GM18517 (cell line): ENCODE measurements around the gene COPB2.
A peak's percentile ranks its signal among the peaks of the same experiment; 100 is the strongest.
"Not testable (repeated sequence)": the region's sequence is repeated elsewhere in the genome, so short reads cannot be mapped to it uniquely, and the experiment has no call there.

ENCODE experiments used
- ATAC-seq: cut with Tn5 transposase; IDR thresholded peaks from one replicate; pipeline ENCODE4 v1.9.1; 2021; ENCODE audit warnings: mild to moderate bottlenecking, moderate library complexity; ENCODE audit not compliant: unreplicated experiment

Gene COPB2

DNA sequence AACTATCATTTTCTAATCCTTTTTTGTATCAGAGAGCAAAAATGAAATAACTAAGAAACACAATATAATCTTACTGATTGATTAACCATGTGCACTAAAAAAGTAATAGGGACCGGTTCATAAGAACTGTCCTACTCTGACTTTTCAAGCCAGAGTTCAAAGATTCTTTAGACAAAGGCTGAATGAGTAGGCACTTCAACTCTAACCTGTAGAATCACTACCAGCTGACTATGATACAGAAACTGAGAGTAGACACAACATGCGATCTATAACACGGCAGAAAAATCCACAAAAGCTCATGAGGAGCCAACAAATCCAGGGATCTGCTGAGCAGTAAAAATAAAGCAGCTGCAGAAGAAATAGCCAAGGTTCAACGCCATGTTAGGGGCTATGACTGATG, 8.9 kb downstream of the COPB2 start:
- ATAC-seq: no peak

DNA sequence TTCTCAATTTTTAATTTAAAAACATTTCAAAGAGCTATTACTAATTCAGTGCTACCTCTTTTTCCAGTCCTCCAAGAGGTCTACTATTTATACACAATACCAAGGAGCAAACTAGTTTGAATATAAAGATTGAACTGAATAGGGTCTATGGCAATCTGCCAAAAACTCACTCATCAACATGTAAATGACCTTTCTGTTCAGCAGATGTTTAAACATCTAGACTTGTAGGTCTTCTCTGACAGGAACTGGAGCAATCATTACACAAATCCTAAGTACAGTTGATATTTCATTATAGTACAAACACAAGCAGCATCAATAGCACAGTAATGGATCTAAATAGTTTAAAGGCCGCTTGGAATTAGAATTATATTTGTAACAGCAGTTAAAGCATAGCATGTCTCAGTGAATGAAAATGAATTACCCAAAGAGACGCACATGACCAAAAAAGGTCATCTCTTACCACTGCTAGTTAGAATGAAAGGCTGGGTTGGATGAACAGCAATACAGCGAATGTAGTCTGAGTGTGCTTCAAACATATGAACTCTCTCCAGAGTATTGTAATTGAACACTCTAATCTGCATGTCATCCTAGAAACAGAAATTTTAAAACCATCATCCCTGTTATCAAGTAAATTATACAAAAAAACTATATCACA, 10.7 kb downstream of the COPB2 start:
- ATAC-seq: no peak

DNA sequence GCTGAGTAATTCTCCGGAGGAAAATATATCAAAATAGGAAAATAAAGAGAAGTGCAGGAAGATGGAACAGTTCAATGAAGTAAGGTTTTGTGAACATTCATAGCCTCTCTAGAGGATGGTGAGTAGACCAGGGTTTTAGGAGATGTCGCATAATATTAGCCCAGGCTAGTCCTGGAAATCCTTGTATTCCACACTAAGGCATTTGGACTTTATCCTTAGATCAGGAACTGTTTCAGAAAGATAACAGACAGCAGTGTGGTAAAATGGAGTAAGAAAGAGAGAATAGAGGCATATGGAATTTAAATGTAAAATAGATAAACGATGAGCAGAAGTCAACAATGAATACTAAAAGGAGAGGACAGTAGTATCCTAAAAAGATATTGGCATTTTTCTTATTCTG, 12.1 kb downstream of the COPB2 start:
- no peak for ATAC-seq

DNA sequence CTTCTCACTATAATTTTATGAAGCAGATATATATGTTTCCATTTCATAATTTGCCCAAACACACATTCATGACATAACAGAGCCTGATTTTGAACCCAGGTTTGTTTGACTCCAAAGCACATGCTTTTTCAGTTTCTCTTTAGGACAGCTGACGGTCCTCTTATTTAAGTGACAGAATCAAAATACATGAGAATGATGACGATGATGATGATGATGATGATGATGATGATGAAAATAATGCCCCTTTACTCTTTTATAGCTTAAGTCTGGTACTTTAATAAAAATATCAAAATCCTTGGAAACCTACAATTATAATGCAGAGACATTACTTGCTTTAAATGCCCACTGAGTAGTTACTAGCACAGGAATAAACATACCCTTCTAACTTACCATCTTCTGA, 15.3 kb downstream of the COPB2 start:
- ATAC-seq: no peak

DNA sequence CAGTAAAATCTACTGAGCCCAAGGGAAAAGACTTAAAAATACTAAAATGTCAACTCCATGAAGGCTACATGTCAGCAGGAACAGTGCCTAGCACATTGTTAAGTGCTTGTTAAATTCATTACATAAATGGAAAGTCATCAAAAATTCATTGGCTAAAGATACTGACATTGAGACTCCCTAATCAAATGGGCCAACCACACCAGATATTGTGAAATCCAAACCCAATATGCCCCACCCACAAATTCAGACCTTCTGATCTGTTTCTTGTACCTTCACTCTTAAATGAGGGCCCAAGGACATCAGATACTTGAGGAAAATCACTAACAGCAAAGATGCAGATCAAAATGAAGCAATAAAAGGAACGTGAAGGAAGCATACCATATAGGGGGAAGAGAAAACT, 24.9 kb downstream of the COPB2 start:
- no peak for ATAC-seq

DNA sequence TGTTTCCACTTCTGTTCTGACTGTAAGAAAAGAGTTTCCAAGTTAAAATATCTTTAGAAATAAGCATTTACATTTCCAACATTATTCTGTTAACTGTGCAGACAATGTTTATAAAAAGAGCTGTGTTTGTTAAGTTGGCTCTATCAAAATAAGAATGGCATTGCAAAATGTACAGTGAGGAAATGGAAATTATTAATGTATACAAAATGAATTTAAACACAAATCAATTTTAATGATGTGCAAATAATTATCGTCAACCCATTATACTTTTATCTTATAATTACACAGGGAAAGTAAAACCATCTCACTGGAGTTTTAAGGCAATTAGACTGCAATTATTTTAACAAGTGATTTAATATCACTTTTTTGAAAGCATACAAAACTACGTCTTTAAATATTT, 28.2 kb downstream of the COPB2 start:
- no peak for ATAC-seq

DNA sequence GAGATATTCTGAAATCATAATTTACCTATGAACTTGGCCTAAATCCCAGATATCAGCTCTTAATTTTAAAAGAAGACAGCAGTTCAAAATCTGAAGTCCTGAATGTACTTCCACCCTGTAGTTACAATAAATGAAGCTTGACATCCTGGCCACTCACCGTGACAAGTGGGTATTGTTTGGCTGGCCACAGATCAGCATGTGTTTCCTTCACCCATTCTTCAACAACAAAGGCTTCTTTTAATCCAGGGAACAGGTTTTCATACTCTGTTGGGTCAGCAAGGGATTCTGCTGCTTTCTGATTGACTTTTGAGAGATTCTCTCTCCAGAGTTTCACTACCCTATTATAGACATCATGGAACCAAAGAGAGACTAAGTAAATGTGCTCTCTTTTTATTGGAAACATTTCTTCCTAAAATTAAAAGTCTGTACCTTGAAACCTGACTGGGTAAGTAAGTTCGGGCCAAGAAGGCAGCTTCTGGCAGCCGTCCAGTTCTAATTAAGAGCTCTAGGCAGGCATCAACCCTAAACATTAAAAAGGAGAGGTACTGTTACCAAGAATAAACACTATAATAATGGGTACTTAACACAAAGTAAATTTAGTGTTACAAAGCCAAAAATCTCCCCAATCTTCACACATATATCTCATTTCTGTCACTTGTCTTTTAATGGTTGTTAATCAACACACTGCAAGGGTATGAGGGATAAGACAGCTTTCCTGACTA, 30.4 kb downstream of the COPB2 start:
- ATAC-seq: no peak

DNA sequence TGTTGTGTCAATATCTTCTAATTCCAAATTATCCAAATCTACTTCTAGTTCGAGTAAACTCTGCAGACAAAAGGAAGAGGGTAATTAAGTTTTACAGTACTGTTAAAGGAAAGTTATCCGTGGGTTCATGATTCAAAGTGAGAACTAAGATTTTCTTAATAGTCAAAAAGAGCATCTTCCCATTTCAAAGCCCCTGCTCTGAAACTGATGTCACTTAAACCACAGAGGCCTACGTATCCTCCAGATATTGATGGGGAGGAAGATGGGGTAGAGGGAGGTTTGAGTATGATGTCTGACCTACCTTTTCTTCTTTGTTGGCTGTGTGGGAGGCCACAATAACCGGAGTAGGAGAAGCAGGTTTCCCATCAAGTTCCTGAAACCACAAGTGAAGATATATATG, 31.5 kb downstream of the COPB2 start:
- no peak for ATAC-seq

DNA sequence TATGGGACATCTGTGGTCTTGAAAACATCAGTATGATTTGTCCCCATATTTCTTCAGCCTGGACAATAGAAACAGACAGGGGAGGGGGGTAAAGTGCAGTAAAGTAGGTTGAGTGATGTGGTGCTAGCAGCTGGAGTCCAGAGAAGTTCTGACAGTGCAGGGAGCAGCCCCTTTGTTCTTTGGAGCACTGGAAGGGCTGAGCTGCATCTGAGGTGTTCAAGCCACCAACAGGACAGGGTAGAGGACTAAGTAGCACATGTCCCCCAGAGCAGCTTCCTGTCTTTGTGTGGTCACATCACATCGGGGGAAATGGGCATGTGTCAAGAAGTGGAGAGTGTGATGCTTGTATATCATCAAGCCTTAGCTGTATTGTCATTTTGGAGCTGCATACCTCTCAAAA, 33.6 kb downstream of the COPB2 start:
- no peak for ATAC-seq

DNA sequence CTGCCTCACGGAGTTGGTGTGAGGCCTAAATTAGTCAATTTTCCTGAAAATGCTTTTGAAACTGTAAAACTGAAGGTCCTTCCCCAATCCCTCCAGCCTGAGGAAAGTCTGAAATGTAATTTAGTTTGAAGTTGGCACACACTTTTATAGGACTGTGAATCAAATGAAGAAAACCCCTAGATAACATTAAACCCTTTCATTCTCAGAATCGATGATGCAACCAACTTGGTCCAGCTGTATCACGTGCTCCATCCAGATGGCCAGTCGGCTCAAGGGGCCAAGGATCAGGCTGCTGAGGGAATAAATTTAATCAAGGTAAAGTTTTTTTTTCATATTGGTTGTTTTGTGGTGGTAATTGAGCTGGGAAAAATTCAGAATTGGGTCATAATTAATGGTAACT, 34.0 kb downstream of the COPB2 start:
- ATAC-seq: no peak

DNA sequence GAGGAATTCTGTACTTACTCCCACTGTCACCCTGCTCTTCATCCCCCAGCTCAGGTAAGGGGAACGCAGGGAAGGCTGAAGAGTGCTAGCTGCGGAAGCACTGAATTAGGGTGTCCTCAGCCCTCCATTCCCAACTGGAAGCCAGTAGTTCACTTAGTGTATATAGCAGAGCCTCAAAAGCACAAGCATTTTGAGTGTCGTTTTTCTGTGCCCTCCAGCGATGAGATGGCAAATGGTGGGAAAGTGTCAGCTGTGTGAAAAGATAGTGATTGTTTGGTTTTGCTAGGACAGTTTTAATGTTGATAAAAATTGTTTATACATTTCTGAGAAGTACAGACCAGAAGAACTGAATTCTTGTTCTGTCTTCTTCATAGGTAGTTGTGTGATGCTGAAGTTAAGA, 34.8 kb downstream of the COPB2 start:
- ATAC-seq: no peak

DNA sequence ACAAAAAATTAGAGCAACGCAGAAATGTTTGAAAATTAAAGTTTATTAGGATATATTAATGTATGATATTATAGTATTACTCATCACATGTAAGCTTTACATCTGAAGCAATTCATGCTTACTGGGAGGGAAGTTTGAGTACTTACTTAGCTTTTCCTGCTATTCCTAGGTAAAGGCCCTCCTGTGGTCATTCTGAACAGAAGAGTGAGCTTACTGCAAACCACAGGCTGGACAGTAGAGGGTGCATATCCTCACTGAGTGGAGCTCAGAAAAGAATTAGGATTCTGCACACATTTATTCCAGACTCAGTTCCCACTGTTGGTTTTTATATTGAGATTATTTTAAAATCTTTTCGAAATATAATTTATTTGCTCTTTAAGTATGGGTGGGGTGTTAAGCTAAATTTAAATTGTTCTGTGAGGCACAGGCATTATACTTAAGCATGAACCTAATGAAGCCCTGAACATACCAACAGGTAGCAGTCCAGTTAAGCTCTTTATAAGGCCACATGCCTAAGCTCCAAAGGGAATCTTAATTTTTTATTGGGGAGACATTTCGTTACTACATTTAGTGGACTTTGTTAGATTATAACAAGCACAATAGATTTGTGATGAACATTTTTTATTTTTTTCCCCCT, 35.4 kb downstream of the COPB2 start:
- no peak for ATAC-seq

DNA sequence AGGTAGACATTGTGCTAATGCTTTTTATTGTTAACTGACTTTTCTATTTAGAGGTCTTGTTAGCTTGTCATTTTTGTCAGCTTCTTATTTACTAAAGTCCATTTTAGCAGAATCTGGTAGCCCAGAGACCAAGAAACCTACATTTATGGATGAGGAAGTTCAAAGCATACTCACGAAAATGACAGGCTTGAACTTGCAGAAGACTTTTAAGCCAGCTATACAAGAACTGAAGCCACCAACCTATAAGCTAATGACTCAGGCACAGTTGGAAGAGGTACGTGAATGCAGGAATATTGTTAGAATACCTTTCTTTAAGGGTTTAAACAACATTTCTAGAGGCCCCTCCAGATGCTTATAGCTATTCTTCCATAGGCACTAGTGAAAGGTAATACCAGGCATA, 42.7 kb downstream of the COPB2 start:
- ATAC-seq: no peak

DNA sequence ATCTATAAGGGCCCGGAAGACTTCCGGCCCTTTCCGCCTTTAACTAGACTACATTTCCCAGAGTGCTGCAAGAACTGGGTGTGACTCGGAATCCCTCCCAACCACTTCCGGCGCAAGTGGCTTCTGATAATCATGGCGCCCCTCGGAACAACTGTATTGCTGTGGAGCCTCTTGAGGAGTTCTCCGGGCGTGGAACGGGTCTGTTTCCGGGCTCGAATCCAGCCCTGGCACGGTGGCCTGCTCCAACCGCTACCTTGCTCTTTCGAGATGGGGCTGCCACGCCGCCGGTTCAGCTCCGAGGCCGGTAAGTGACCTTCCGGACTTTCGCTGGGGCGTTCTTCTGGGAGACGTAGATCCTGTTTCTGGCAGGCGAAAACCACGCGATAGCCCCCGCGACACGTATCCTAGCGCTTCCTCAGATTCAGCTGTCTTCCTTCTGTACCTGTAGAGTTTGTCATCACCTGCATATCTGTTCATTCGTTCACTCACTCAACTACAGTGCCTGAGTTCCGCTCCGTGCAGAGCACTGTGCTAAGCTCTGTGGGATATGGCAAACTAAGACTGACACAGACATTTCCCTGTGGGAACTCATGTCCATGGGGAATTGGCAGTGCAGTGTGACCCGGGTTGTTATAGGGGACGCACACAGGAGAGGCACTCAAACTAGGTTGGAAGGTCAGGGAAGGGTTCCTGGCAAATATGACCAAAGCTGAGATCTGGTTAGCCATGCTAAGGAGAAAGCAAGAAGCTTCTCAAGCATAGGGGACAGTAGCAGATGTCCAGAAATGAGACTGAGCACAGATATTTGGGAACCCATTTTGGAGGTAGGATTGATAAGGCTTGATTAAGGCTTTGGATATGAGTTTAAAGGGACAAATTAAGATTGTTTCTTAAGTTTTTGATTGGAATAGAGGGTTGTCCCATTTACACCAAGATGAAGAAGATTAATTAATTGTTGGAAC, 45.3 kb downstream of the COPB2 start, which contains the start of gene MRPS22:
MRPS22 (plus strand) TSS at position 126 of the 962 bp plus-strand sequence; CDS start at position 133, 7 bp downstream.
- peak; percentile 96 for ATAC-seq

DNA sequence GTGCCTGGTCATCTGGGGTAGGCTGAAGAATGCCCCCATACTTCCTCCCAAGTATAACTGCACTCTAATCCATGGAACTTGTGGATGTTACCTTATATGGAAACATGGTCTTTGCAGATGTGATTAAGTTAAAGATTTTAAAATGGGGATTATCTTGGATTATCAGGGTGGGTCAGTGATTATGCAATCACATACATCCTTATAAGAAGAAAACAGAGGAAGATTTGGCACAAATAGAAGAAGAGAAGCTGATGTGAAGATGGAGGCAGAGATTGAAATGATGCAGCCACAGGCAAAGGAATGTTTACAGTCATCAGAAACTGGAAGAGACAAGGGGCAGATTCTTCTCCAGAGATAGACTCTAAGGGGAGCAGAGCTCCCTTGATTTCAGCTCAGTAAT, 47.4 kb downstream of the COPB2 start:
- no peak for ATAC-seq

DNA sequence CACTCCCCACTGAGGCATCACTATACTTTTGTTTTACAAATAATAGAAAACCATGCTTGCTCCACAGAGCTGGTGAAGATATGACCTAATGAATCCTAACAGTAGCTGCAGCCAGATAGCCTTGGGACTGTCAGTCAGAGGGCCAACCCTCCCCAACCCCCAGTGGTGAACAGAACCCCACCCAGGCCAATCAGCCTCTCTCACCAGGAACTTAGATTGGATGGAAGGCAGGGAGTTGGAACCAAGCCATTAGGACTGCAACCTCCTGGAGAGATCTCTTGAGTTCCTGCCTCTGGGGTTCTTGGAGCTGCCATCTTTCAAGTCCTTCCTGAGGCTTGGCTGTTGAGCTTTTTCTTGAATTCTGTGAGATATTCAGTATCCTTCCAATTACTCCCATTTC, 48.7 kb downstream of the COPB2 start:
- no peak for ATAC-seq

DNA sequence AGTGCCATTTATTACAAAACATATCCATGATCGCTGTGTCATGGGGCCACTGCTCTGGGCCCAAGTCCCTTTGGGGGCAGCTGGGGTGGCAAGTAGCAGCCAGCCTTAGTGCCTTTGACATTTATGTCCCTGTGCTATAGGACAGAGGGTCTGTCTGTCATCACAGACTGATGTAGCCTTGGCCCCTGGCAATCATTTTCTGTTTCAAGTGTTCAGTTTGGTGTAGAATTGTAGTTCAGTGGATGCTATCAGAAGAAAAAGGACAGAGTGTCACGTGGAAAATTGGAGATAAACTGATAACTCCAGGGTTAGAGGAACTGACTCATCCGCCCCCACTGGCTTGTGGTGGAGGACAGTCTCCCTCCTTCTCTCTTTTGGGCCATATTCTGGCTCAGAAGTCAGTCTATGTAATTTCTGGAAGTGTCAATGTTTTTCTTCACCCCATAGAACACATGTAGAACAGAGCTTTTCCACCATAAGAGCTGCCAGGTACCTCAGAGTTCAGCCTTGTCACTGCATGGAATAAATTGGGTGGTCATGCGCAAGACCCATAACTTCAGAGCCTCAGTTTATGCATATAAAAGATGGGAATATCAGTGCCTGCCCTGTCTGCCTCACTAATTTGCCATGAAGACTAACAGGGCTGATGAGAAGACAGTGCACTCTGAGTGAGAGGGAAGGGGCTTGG, 50.1 kb downstream of the COPB2 start:
- no peak for ATAC-seq

DNA sequence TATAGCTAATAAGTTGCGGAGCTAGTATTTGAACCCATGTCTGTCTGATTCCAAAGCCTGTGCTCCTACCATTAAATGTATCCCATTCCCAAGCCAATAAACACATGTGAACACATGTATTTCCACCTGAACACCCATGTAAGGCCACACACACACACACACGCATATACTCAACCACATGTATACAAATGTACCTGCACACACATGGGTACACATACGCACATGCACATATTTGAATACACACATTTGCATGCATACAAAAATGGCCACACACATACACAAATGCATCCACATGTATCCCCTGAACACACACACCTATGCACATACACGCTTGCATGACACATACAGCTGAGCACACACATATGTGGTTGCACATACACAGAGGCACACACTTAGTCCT, 51.0 kb downstream of the COPB2 start:
- no peak for ATAC-seq

DNA sequence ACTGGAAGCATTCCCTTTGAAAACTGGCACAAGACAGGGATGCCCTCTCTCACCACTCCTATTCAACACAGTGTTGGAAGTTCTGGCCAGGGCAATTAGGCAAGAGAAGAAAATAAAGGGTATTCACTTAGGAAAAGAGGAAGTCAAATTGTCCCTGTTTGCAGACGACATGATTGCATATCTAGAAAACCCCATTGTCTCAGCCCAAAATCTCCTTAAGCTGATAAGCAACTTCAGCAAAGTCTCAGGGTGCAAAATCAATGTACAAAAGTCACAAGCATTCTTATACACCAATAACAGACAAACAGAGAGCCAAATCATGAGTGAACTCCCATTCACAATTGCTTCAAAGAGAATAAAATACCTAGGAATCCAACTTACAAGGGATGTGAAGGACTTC, 54.8 kb downstream of the COPB2 start:
- not testable (repeated sequence) for ATAC-seq

DNA sequence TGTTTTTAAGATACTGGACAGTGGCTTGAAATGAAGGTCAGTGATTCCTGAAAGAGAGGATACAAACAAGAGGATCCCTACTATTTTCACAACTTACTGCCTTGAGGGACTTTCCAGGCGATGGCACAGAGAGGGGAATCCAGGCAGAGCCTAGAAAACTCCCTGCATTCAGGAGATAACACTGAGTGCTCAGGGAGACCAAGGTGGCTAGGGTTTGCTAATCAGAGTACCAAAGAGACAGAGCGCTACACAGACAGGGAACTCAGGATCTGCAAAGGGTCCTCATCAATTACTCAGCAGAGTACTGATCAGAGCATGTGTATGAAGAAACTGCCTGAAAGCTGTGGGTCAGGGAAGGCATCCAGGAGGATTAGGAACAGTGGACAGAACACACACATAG, 57.4 kb downstream of the COPB2 start:
- no peak for ATAC-seq
